Measurements from ENCODE around the gene QSOX1. TPM values are rescaled to one million over a fixed set of nuclear protein-coding genes. Genes with fewer than 3 reads are reported as not detected.
"Not testable (repeated sequence)": the region's sequence is repeated elsewhere in the genome, so short reads cannot be mapped to it uniquely, and the experiment has no call there.

QSOX1 gene
- total RNA-seq, 1 donor from 2014 or later = 116 TPM

DNA sequence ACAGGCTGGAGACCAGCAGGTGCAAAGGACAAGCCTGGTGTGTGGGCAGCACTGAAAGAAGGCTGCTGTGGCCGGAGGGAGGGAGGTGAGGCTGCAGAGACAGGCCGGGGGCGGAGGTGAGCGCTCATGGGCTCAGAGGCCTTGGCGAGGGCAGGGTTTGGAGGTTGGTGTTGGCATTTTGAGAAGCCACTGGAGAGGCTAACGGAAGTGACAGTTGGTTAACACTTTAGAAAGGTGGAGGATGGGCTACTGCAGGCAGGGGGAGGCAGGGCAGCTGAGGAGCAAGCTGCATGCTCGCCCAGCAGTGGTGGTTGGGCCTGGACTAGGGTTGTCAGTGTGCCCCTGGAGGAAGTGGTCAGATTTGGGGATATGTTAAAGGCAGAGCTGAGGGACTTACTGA is 37.5 kb downstream of the QSOX1 start:
- no peak for ATAC-seq

- ATAC-seq = no peak
Measured at GRCh38 chr1:180193141-180194047, 38.7 kb downstream of the QSOX1 start.

DNA sequence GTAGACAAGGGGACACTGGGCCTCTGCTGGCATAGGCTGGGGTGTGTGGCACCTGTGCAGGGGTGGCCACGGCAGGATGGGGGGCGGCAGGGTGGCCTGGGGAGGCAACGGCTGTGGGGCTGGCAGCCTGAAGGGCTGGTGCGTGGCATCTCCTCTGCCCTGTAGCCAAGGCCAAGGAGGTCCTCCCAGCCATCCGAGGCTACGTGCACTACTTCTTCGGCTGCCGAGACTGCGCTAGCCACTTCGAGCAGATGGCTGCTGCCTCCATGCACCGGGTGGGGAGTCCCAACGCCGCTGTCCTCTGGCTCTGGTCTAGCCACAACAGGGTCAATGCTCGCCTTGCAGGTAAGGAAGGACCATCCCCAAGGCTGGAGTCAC is 39.4 kb downstream of the QSOX1 start:
- ATAC-seq = no peak

DNA sequence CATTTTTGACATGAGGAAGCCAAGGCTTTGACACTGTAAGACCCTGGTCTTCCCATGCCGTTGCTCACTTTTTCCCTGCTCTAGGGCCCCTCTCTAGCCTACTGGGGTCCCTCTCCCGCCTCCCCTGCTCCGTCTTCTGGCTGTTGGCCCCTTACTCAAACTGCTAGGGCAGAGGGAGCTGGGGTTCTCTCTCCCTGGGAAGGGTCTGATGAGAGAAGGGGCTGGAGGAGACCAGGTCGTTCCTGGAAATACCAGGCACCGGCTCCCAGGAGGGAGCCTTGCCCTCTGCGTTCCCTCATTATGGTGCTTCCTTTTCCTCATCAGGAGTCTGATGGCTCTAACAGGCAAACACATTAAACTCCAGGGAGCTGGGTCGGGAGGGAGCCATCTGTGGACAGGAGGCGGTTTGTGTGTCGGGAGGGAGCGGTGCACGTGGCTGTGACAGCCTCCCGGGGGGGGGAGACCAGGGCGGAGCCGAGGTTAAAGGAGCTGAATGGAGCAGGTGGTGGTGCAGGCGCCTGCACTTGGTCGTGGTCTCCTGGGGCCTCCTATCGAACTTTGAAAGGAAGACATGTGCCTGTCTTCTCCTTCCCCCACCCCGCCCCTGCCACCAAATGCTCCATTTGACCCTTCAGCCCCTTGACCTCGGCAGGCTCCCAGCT is 40.0 kb downstream of the QSOX1 start:
- no peak for ATAC-seq

- ATAC-seq = no peak
Measured at GRCh38 chr1:180195401-180195800, 40.7 kb downstream of the QSOX1 start.

GRCh38 chr1:180195916-180196315 is 41.2 kb downstream of the QSOX1 start:
- no peak for ATAC-seq

DNA sequence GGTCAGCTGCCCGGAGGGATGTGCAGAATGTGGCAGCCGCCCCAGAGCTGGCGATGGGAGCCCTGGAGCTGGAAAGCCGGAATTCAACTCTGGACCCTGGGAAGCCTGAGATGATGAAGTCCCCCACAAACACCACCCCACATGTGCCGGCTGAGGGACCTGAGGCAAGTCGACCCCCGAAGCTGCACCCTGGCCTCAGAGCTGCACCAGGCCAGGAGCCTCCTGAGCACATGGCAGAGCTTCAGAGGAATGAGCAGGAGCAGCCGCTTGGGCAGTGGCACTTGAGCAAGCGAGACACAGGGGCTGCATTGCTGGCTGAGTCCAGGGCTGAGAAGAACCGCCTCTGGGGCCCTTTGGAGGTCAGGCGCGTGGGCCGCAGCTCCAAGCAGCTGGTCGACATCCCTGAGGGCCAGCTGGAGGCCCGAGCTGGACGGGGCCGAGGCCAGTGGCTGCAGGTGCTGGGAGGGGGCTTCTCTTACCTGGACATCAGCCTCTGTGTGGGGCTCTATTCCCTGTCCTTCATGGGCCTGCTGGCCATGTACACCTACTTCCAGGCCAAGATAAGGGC is 41.9 kb downstream of the QSOX1 start:
- no peak for ATAC-seq

DNA sequence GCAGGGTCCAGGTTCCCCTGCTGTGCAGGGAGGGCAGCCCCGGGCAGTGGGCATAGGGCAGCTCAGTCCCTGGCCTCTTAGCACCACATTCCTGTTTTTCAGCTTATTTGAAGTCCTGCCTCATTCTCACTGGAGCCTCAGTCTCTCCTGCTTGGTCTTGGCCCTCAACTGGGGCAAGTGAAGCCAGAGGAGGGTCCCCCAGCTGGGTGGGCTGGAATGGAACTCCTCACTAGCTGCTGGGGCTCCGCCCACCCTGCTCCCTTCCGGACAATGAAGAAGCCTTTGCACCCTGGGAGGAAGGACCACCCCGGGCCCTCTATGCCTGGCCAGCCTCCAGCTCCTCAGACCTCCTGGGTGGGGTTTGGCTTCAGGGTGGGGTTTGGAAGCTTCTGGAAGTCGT is 42.6 kb downstream of the QSOX1 start:
- no peak for ATAC-seq

GRCh38 chr1:180198196-180198595 is 43.5 kb downstream of the QSOX1 start:
- peak; percentile 88 for ATAC-seq

- ATAC-seq = no peak
Measured at GRCh38 chr1:180198611-180199010, 43.9 kb downstream of the QSOX1 start.

- ATAC-seq = no peak
Measured at GRCh38 chr1:180199018-180199417, 44.3 kb downstream of the QSOX1 start.

DNA sequence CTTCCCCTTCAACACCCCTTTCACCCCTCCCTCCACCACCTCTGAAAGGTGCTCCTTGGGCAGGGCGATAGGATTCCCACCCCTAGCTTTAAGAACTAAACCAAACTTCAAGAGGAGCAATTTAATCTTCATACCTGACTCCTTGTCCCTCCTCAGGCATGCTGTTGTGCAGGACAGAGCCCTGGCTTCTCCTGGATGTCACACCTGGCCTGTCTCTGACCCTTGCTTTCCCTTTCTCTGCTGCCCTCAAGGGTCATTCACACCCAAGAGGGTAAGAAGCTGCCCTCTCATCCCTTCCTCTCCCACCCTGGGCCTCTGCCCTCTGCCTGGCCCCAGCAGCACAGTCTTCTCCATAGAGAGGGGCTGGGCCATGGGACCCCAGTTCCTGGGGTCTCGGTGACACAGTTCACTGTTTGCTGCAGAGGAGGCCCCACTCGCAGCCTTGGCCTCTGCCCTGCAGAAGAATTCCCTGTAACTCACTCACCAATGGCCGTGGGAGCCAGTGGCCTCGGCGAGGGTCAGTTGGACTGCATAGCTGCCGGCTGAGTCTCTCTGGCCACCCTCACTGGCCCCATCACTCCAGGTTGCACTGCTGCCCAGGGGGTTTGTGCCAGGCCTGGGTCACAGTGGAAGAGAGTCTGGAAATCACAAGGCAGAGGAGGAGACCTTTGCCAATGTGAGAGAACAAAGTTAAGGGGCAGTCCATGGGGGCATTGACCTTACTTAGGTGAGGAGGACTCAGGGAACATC is 47.0 kb downstream of the QSOX1 start:
- no peak for ATAC-seq

GRCh38 chr1:180202588-180202987 is 47.9 kb downstream of the QSOX1 start:
- not testable (repeated sequence) for ATAC-seq

- ATAC-seq = no peak
Measured at GRCh38 chr1:180204231-180204630, 49.6 kb downstream of the QSOX1 start.

GRCh38 chr1:180206581-180206980 is 51.9 kb downstream of the QSOX1 start:
- no peak for ATAC-seq

DNA sequence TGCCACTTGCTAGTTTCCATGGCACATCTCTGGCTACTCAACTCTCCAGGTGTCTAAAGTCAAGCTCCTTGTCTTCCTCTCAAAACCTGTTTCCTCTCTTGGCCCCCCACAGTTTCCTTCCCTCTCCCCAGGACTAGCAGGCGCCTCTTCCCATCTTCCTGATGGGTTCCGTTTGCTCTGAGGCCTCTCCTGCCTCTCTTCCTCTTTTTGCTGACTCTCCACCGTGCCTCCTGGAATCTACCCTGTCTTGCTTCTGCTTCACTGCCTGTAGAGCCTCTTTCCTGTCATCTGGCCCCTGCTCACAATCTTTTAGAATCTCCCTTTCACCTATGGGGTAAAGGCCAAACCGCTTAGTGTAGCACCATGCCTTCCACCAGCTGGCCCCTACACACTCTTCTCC is 53.6 kb downstream of the QSOX1 start:
- no peak for ATAC-seq

DNA sequence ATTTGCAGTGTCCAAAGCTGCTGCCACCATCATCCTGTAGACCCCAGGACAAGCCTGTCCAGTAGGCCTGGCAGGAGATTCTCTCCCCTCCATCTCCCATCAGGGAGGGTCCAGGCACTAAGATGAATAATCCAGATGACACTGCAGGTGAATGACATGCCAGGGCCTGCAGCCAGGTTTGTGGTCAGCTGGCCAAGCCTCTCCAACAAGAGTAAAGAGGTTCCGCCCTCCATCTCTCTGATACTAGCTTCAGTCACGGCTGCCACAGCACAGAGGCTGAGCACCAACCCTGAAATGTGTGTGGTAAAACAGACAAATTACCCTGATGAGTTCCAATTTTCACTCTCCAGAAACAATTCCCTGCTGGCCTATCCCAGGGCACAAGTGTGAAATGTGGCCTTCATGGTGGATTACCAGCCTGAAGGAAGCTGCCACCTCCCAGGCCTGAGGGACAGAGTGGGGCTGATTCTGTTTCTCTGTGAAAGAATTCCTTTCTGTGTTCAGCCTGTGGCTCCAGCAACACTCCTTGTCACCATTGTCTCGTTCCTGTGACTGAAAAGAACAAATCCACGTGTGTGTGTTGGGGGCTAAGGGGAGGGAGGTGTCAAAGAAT is 55.4 kb downstream of the QSOX1 start:
- peak; percentile 8 for ATAC-seq

GRCh38 chr1:180211156-180211859 is 56.6 kb downstream of the QSOX1 start:
- ATAC-seq = no peak

GRCh38 chr1:180211860-180212229 is 57.2 kb downstream of the QSOX1 start:
- no peak for ATAC-seq

DNA sequence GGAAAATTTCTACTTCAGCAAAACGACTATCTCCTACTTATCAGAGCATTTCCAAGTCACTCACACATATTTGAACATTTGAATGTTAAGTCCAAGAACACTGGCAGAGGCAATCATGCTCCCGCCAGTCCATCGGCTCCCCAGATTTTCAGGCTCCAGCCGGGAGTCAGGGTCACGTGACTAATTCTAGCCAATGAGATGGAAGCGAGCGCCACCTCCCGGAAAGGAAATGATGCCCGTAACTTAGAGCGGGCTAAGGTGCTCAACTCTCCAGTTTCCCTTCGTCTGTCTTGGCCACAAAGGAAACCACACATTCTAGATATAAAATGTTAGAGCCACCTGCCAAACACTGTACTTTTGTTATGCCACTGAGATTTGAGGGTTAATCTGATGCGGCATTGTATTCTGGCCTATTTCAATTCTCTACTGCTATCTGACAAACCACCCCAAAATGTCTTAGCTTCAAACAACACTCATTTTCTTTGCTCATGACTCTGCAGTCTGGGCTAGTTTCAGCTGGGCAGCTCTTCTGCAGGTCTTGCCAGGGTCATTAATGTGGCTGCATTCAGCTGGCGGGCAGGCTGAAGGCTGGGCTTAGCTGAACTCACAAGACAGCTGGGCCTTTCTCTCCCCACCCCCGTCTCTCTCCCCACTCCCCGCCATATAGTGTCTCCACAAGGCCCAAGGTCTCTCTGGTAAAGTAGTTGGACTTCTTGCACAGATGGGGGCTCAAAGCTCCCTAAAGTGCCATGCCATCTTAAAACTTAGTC is 58.9 kb downstream of the QSOX1 start:
- ATAC-seq = no peak

All from esophagus mucosa (tissue), 1 donor.